ENCODE measurements around the gene OBSL1.
A peak's percentile ranks its signal among the peaks of the same experiment; 100 is the strongest.

OBSL1 gene

DNA sequence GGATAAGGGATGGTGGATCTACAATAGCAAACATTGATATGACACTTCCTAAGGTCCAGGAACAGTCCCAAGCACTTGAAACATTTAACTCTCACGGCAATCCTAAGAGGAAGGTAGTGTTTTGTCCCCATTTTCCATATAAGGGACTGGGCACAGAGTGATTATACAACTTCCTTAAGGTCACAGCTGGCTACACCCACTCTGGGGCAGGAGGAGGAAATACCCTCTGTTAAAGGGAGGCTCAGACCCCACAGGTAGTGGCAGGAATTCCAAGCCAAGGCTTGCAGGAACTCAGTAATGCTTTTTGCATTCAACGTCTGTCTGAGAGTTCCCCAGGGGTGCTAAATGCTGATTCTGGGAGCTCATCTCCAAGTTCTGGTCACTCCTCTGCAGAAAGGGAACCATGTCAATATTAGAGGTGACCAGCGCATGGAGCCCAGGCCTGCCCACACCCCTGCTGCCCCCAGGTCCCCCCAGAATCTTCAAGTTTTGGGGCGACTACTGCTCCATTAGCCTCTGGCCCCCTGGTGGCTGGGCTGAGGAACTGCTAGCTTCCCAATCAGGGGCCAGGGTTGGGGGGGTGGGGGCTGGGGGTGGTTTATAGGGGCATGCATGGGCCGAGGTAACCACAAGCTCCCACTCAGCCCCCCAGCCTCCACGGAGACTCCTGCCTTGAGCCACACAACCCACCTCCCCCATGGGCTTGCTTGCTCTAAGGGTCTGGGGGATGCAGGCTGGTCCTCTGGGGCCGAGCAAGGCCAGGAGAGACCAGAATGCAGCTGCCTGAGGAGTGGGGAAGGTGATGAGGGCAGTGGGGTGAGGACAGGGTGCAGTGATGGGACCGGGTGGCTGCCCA is 11.1 kb downstream of the OBSL1 start:
- Histone ChIP-seq H4K91ac (ENCODE audit: low read depth, low read length, poor library complexity) (no peak overlapping the region), H3K27me3 (ENCODE audit: control insufficient read depth in 3 of 3, insufficient read depth in 3 of 3, low read depth in 1 of 3, low read length in 3 of 3) (no peaks in the 10 kb centered on the region), H3K18ac (ENCODE audit: low read length) (peak overlapping the region; percentile 75), H3K79me1 (ENCODE audit: low read depth, low read length) (peaks cover 6% of the 10 kb centered on the region), H3K4me3 (ENCODE audit: low read length in 2 of 2) (no peak overlapping the region), H4K8ac (ENCODE audit: low read depth, low read length) (no peak overlapping the region), H2AK5ac (ENCODE audit: low read depth, low read length) (peak overlapping the region; percentile 68), H2BK120ac (ENCODE audit: low read depth, low read length) (no peak overlapping the region), H3K4me1 (ENCODE audit: control insufficient read depth in 2 of 2, insufficient read depth in 1 of 2, low read depth in 1 of 2, low read length in 2 of 2) (peaks cover 0 to 10% of the 10 kb centered on the region in 2 donors), H2BK5ac (ENCODE audit: low read length) (no peak overlapping the region), H2AFZ (ENCODE audit: low read length) (no peak overlapping the region), H3K36me3 (replicated peaks in 1 of 2; ENCODE audit: control insufficient read depth in 2 of 2, insufficient read depth in 2 of 2, low read length in 2 of 2) (peaks cover 24 to 90% of the 10 kb centered on the region in 2 donors), H3K27ac (replicated peaks; ENCODE audit: low read length) (no peak overlapping the region), H3K14ac (ENCODE audit: low read length) (no peak overlapping the region), H3K4me2 (ENCODE audit: insufficient read depth, low read length, poor library complexity, severe bottlenecking) (no peak overlapping the region), H3K23ac (ENCODE audit: low read depth, low read length, poor library complexity) (no peak overlapping the region), H2BK15ac (ENCODE audit: low read length) (no peak overlapping the region), H2BK12ac (ENCODE audit: low read length) (no peak overlapping the region), H3K9ac (ENCODE audit: low read depth, low read length, poor library complexity) (no peak overlapping the region), H3K4ac (ENCODE audit: low read length) (no peak overlapping the region), H3K9me3 (replicated peaks in 1 of 2; ENCODE audit: control insufficient read depth in 2 of 2, insufficient read depth in 1 of 2, low read depth in 1 of 2, low read length in 2 of 2) (peaks cover 0 to 2% of the 10 kb centered on the region in 2 donors)
- no CpG with 5 or more reads among the region's 8 CpGs for WGBS, 2 donors (ENCODE audit: extremely low coverage in 2 of 2, insufficient read length in 2 of 2, insufficient replicate concordance in 1 of 2)
- DNase-seq (ENCODE audit: low spot score), result no peak

DNA sequence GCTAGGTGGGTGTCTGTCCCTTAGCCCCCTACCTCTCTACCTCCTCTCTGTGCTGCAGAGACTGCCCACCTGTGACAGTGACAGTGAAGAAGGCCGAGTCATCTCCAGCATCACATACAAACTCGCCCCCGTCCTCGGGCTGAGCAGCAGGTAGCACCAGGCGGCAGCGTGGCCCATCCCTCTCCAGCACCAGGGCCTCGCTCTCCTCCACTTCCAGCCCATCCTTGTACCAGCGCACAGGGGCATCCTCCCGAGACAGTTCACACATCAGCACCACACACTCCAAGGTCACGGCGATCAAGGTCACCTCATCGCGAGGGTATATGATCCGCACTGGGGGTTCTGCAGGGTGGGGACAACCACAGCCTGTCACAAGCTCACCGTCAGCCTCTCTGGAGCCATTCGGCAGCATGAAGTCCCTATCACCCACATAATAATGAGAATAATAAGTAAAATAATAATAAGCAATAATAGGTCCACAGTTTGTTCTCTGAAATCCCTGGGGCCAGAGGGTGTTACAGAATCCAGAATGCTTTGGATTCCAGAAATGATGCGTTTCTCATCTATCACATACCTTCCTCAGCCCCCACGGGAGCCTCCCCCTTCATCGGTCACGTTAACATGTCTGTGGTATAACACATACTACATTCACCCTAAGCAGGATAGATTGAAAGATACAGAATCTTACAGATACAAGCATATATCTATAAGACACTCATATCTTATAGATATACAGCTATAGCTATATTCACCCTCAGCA is 12.0 kb downstream of the OBSL1 start:
- H3K27me3 ChIP-seq (ENCODE audit: control insufficient read depth in 3 of 3, insufficient read depth in 3 of 3, low read depth in 1 of 3, low read length in 3 of 3), result no peaks in the 10 kb centered on the region
- WGBS, 2 donors (ENCODE audit: extremely low coverage in 2 of 2, insufficient read length in 2 of 2, insufficient replicate concordance in 1 of 2), result no CpG with 5 or more reads among the region's 20 CpGs
- no peak overlapping the region for H4K8ac ChIP-seq (ENCODE audit: low read depth, low read length)
- peak overlapping the region; percentile 55 for H2BK120ac ChIP-seq (ENCODE audit: low read depth, low read length)
- no peak overlapping the region for H2BK12ac ChIP-seq (ENCODE audit: low read length)
- H3K27ac ChIP-seq (replicated peaks; ENCODE audit: low read length), result no peak overlapping the region
- H3K23ac ChIP-seq (ENCODE audit: low read depth, low read length, poor library complexity), result peak overlapping the region; percentile 89
- no peak overlapping the region for H2AK5ac ChIP-seq (ENCODE audit: low read depth, low read length)
- no peak overlapping the region for H3K9ac ChIP-seq (ENCODE audit: low read depth, low read length, poor library complexity)
- H2AFZ ChIP-seq (ENCODE audit: low read length), result no peak overlapping the region
- peaks cover 0 to 10% of the 10 kb centered on the region in 2 donors for H3K4me1 ChIP-seq (ENCODE audit: control insufficient read depth in 2 of 2, insufficient read depth in 1 of 2, low read depth in 1 of 2, low read length in 2 of 2)
- H3K4me3 ChIP-seq (ENCODE audit: low read length in 2 of 2), result peak overlapping the region in 1 of 2 donors; percentile 6
- H3K4ac ChIP-seq (ENCODE audit: low read length), result no peak overlapping the region
- no peak for DNase-seq (ENCODE audit: low spot score)
- H3K18ac ChIP-seq (ENCODE audit: low read length), result no peak overlapping the region
- H4K91ac ChIP-seq (ENCODE audit: low read depth, low read length, poor library complexity), result peak overlapping the region; percentile 59
- H3K4me2 ChIP-seq (ENCODE audit: insufficient read depth, low read length, poor library complexity, severe bottlenecking), result no peak overlapping the region
- peaks cover 6% of the 10 kb centered on the region for H3K79me1 ChIP-seq (ENCODE audit: low read depth, low read length)
- H3K9me3 ChIP-seq (replicated peaks in 1 of 2; ENCODE audit: control insufficient read depth in 2 of 2, insufficient read depth in 1 of 2, low read depth in 1 of 2, low read length in 2 of 2), result peaks cover 0 to 2% of the 10 kb centered on the region in 2 donors
- H2BK5ac ChIP-seq (ENCODE audit: low read length), result no peak overlapping the region
- H2BK15ac ChIP-seq (ENCODE audit: low read length), result no peak overlapping the region
- H3K36me3 ChIP-seq (replicated peaks in 1 of 2; ENCODE audit: control insufficient read depth in 2 of 2, insufficient read depth in 2 of 2, low read length in 2 of 2), result peaks cover 19 to 84% of the 10 kb centered on the region in 2 donors
- no peak overlapping the region for H3K14ac ChIP-seq (ENCODE audit: low read length)

DNA sequence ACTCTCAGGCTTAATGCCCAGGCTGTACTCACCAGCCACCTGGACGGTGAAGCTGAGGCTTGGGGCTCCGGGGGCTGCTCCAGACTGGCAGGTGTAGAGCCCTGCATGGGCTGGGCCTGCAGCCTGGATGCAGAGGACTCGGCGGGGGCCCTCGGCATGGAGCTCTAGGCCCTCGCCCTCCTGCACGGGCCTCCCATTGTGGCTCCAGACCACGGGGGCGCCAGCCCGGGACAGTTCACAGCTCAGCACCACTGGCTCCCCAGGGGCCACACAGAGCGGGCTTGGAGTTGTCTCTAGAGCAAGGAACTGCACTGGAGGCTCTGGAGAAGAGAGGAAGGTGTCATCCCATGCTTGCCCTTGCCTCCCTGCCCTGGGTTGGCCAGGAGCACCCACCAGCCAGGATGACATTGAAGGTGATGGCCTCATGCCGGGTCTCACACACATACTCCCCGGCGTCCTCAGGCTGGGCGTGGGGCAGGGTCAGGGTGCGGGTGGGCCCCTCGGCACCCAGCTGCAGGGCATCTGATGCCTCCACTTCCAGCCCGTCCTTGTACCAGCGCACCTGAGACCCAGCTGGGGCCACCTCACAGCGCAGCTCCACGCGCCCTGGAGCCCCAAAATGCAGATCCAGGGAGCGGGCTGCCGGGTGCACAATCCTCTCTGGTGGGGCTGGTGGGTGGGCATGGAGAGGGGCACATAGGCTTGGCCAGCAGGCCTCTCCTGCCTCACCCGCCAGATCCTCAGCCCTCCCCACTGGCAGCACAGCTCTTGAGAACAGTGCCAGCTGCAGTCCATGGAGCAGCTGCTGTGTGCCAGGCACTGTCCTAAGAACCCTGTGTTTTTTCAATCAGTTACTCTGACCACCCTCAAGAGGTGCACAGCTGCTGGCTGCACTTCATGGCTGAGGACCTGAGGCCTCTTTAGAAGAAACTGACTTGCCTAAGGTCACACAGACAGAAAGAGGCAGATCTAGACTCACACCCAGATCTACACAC is 13.3 kb downstream of the OBSL1 start:
- no peak overlapping the region for H3K27ac ChIP-seq (replicated peaks; ENCODE audit: low read length)
- no peak overlapping the region for H3K4ac ChIP-seq (ENCODE audit: low read length)
- no peak overlapping the region for H4K91ac ChIP-seq (ENCODE audit: low read depth, low read length, poor library complexity)
- no peak overlapping the region for H3K4me3 ChIP-seq (ENCODE audit: low read length in 2 of 2)
- H3K4me1 ChIP-seq (ENCODE audit: control insufficient read depth in 2 of 2, insufficient read depth in 1 of 2, low read depth in 1 of 2, low read length in 2 of 2), result peaks cover under 1 to 11% of the 10 kb centered on the region in 2 donors
- no peak overlapping the region for H3K14ac ChIP-seq (ENCODE audit: low read length)
- no peak overlapping the region for H2BK120ac ChIP-seq (ENCODE audit: low read depth, low read length)
- H3K79me1 ChIP-seq (ENCODE audit: low read depth, low read length), result peaks cover 10% of the 10 kb centered on the region
- H3K18ac ChIP-seq (ENCODE audit: low read length), result no peak overlapping the region
- no peak overlapping the region for H2BK15ac ChIP-seq (ENCODE audit: low read length)
- H3K9ac ChIP-seq (ENCODE audit: low read depth, low read length, poor library complexity), result no peak overlapping the region
- no peak overlapping the region for H2AFZ ChIP-seq (ENCODE audit: low read length)
- no peak overlapping the region for H4K8ac ChIP-seq (ENCODE audit: low read depth, low read length)
- H2BK5ac ChIP-seq (ENCODE audit: low read length), result peak overlapping the region; percentile 22
- H3K27me3 ChIP-seq (ENCODE audit: control insufficient read depth in 3 of 3, insufficient read depth in 3 of 3, low read depth in 1 of 3, low read length in 3 of 3), result peaks cover 0 to 8% (median 0%) of the 10 kb centered on the region in 3 experiments
- peaks cover 20 to 76% of the 10 kb centered on the region in 2 donors for H3K36me3 ChIP-seq (replicated peaks in 1 of 2; ENCODE audit: control insufficient read depth in 2 of 2, insufficient read depth in 2 of 2, low read length in 2 of 2)
- H2BK12ac ChIP-seq (ENCODE audit: low read length), result no peak overlapping the region
- peaks cover 0 to 5% of the 10 kb centered on the region in 2 donors for H3K9me3 ChIP-seq (replicated peaks in 1 of 2; ENCODE audit: control insufficient read depth in 2 of 2, insufficient read depth in 1 of 2, low read depth in 1 of 2, low read length in 2 of 2)
- WGBS, 2 donors (ENCODE audit: extremely low coverage in 2 of 2, insufficient read length in 2 of 2, insufficient replicate concordance in 1 of 2), result no CpG with 5 or more reads among the region's 25 CpGs
- H3K23ac ChIP-seq (ENCODE audit: low read depth, low read length, poor library complexity), result peak overlapping the region; percentile 75
- H3K4me2 ChIP-seq (ENCODE audit: insufficient read depth, low read length, poor library complexity, severe bottlenecking), result no peak overlapping the region
- no peak overlapping the region for H2AK5ac ChIP-seq (ENCODE audit: low read depth, low read length)
- DNase-seq (ENCODE audit: low spot score), result no peak
